Measurements from ENCODE around the gene PHACTR3. TPM values are rescaled to one million over a fixed set of nuclear protein-coding genes. Genes with fewer than 3 reads are reported as not detected.

PHACTR3 gene
- total and polyA plus RNA-seq, 2 of the 8 experiments (the other 6 are each of a cell fraction or from before 2014, with no cell fraction given): 0.05 to 0.13 TPM

DNA sequence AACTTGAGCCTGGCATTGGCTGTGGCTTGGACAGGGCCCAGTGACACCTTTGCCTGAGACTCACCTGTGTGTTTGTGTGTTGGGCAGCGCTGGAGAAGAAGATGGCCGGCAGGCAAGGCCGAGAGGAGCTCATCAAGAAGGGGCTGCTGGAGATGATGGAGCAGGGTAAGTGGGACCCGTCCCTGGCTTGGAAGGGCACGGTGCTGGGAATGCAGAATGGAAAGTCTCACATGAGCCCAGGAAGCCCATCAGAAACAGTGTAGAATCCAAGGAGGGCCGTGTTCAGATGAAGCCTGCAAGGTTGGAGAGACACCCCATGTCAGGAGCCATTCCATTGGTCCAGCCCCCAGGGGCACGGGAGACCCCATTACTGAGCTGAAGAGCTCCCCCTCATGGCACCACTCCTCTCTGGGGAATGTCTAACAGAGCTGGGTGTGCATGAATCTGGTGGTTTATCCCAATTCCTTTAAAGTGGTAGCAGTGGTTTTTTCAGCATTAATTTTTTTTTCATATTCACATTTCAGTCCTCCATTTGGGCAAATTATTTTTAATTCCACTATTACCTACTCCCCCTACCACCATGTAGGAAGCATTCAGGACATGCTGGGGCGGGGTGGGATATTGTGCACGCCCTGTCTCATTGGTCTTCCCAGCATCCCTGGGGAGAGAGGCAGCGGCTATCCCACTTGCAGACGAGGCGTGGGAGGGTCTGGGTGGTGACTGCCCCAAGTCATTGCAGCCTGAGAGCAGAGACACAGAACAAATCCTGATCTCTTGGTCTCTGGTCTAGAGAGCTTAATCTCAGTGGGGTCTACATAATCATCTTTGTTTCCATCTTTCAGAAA lies 143.6 kb downstream of the PHACTR3 start:
- Histone ChIP-seq H3K27me3 (replicated peaks in 1 of 4; ENCODE audit: control insufficient read depth in 3 of 4, extremely low read depth in 1 of 4, insufficient read depth in 3 of 4, low read length in 3 of 4) (no peaks in the 10 kb centered on the region; a peak in 1 of 7 replicates), H3K23me2 (ENCODE audit: low read depth, low read length) (no peaks in the 10 kb centered on the region), H3K4me2 (ENCODE audit: insufficient read depth in 1 of 2, low read depth in 2 of 2, low read length in 2 of 2) (no peak overlapping the region), H3K4me3 (ENCODE audit: extremely low read depth in 1 of 4, insufficient read depth in 2 of 4, low read depth in 3 of 4, low read length in 4 of 4) (no peak overlapping the region), H4K8ac (ENCODE audit: extremely low read depth, insufficient read depth, low read length) (no peak overlapping the region), H2BK20ac (ENCODE audit: low read length) (no peak overlapping the region), H4K91ac (replicated peaks; ENCODE audit: insufficient read length, low read length) (no peak overlapping the region), H3K4ac (replicated peaks; ENCODE audit: insufficient read length, low read depth, low read length) (no peak overlapping the region), H3K18ac (ENCODE audit: extremely low read depth, low read length) (no peak overlapping the region), H4K20me1 (replicated peaks in 1 of 2; ENCODE audit: control insufficient read depth in 1 of 2, insufficient read depth in 2 of 2, low read length in 2 of 2) (no peaks in the 10 kb centered on the region), H3K79me2 (ENCODE audit: control insufficient read depth in 1 of 2, insufficient read depth in 2 of 2, low read length in 2 of 2) (no peaks in the 10 kb centered on the region), H2BK5ac (ENCODE audit: low read depth, low read length) (no peak overlapping the region), H2BK15ac (ENCODE audit: low read length) (no peak overlapping the region), H3K9ac (replicated peaks in 1 of 4; ENCODE audit: extremely low read depth in 1 of 4, low read depth in 3 of 4, low read length in 3 of 4) (no peak overlapping the region), H2BK120ac (replicated peaks; ENCODE audit: low read depth, low read length) (no peak overlapping the region), H3K9me3 (ENCODE audit: insufficient read depth in 2 of 2, low read depth in 1 of 2, low read length in 1 of 2) (peaks cover 81 to 98% of the 10 kb centered on the region in 2 experiments), H3K56ac (replicated peaks; ENCODE audit: insufficient read length, low read depth, low read length) (no peak overlapping the region), H2AK5ac (ENCODE audit: low read depth, low read length) (no peak overlapping the region), H3K27ac (ENCODE audit: low read depth, low read length) (no peak overlapping the region), H2AFZ (ENCODE audit: low read length) (no peak overlapping the region), H3K4me1 (replicated peaks in 1 of 4; ENCODE audit: control insufficient read depth in 3 of 4, insufficient read depth in 4 of 4, low read length in 3 of 4) (no peaks in the 10 kb centered on the region), H2BK12ac (ENCODE audit: low read depth, low read length) (no peak overlapping the region), H3K79me1 (ENCODE audit: low read depth, low read length) (no peaks in the 10 kb centered on the region), H3K36me3 (ENCODE audit: control insufficient read depth in 2 of 4, insufficient read depth in 4 of 4, low read length in 3 of 4) (no peaks in the 10 kb centered on the region), H3K23ac (ENCODE audit: insufficient read length) (no peak overlapping the region), H4K5ac (ENCODE audit: insufficient read length, low read depth, low read length) (no peak overlapping the region), H3K14ac (ENCODE audit: insufficient read length) (no peak overlapping the region)
- ChIA-PET POLR2A (ENCODE audit: partially characterized antibody) (no interaction called here), CTCF (ENCODE audit: partially characterized antibody) (interaction anchor here (1.7 kb wide), 1 partner anchor 10 kb away, joined by 4 read pairs; no protein-coding TSS in a partner anchor)
- TF ChIP-seq SP4 (IDR thresholded peaks at IDR 0.05; ENCODE audit: low read length) (no peak), SUZ12 (IDR thresholded peaks at IDR 0.05; ENCODE audit: low read length) (no peak), PHF8 (conservative IDR thresholded peaks at IDR 0.05; ENCODE audit: low read depth, low read length) (no peak), BCL11A (IDR thresholded peaks at IDR 0.05; ENCODE audit: low read depth in 2 of 2, low read length in 2 of 2) (no peak), HDAC2 (IDR thresholded peaks at IDR 0.05; ENCODE audit: borderline replicate concordance in 1 of 2, low read depth in 2 of 2, low read length in 2 of 2) (no peak), BRCA1 (IDR thresholded peaks at IDR 0.05; ENCODE audit: low read depth, low read length) (no peak)
- TF ChIP-seq, protein P1, sequence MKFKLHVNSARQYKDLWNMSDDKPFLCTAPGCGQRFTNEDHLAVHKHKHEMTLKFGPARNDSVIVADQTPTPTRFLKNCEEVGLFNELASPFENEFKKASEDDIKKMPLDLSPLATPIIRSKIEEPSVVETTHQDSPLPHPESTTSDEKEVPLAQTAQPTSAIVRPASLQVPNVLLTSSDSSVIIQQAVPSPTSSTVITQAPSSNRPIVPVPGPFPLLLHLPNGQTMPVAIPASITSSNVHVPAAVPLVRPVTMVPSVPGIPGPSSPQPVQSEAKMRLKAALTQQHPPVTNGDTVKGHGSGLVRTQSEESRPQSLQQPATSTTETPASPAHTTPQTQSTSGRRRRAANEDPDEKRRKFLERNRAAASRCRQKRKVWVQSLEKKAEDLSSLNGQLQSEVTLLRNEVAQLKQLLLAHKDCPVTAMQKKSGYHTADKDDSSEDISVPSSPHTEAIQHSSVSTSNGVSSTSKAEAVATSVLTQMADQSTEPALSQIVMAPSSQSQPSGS (IDR thresholded peaks at IDR 0.05; ENCODE audit: low read length): no peak
- 77% methylated on average over 12 of the region's 12 CpGs; no CpG with 5 or more reads in 1 of the 2 experiments for WGBS, 2 experiments (ENCODE audit: extremely low coverage in 1 of 2, insufficient coverage in 1 of 2, insufficient read length in 1 of 2, insufficient replicate concordance in 2 of 2, low coverage in 1 of 2, low lambda C conversion rate in 2 of 2, missing lambda C conversion rate in 1 of 2)
- DNase-seq (ENCODE audit: low read depth in 1 of 2, low spot score in 2 of 2): no peak
- no peak for FAIRE-seq
